ENCODE results near the gene CNIH4. TPM values are rescaled to one million over a fixed set of nuclear protein-coding genes. Genes with fewer than 3 reads are reported as not detected.
"Not testable (repeated sequence)": the region's sequence is repeated elsewhere in the genome, so short reads cannot be mapped to it uniquely, and the experiment has no call there.

The CNIH4 gene
- total RNA-seq, 1 experiment from 2014 or later: 93.4 TPM

GRCh38 chr1:224426869-224427268 is 70.2 kb downstream of the CNIH4 start:
- in situ Hi-C loops (cut with HindIII; ENCODE audit: low pct_unique_long_range_greater_than_20kb, low sequenced_read_pairs): loop anchor here (10.0 kb wide), 1 partner anchor 52 kb away; no protein-coding TSS in a partner anchor
- not testable (repeated sequence) for DNase-seq (ENCODE audit: low read depth, low spot score)

- DNase-seq (ENCODE audit: low read depth, low spot score): no peak
- in situ Hi-C loops (cut with HindIII; ENCODE audit: low pct_unique_long_range_greater_than_20kb, low sequenced_read_pairs): loop anchor here (10.0 kb wide), 1 partner anchor 53 kb away; no protein-coding TSS in a partner anchor
Observed at GRCh38 chr1:224427346-224427745, 70.7 kb downstream of the CNIH4 start.

GRCh38 chr1:224428713-224429112 is 72.0 kb downstream of the CNIH4 start:
- in situ Hi-C loops (cut with HindIII; ENCODE audit: low pct_unique_long_range_greater_than_20kb, low sequenced_read_pairs): loop anchor here (10.0 kb wide), 1 partner anchor 54 kb away; no protein-coding TSS in a partner anchor
- not testable (repeated sequence) for DNase-seq (ENCODE audit: low read depth, low spot score)

Small RNA genes lying within 50 kb of the gene (small RNA-seq; reads per million reads assigned to genes)
- 0 to 0.10 reads per million in 2 experiments for gene MIR4742

Other genes with a start within 250 kb of the CNIH4 start
- 34.2 and 37.3 TPM in 2 replicates for gene FBXO28, start 242.8 kb upstream of the CNIH4 start, total RNA-seq (2014; rRNA removed; shearing (Covaris generic))
- 65.6 and 66.6 TPM in 2 replicates for gene DEGS1, start 173.6 kb upstream of the CNIH4 start, total RNA-seq (2014; rRNA removed; shearing (Covaris generic))
- gene NVL, start 26.7 kb upstream of the CNIH4 start, total RNA-seq (2014; rRNA removed; shearing (Covaris generic)): 25.3 and 28.8 TPM in 2 replicates
- gene WDR26, start 77.9 kb downstream of the CNIH4 start, total RNA-seq (2014; rRNA removed; shearing (Covaris generic)): 40.3 and 44.4 TPM in 2 replicates